ENCODE results near the gene VIPR2. TPM values are rescaled to one million over a fixed set of nuclear protein-coding genes. Genes with fewer than 3 reads are reported as not detected.
A peak's percentile ranks its signal among the peaks of the same experiment; 100 is the strongest.

VIPR2 gene
- total RNA-seq, 1 donor from 2014 or later: 15.2 TPM

DNA sequence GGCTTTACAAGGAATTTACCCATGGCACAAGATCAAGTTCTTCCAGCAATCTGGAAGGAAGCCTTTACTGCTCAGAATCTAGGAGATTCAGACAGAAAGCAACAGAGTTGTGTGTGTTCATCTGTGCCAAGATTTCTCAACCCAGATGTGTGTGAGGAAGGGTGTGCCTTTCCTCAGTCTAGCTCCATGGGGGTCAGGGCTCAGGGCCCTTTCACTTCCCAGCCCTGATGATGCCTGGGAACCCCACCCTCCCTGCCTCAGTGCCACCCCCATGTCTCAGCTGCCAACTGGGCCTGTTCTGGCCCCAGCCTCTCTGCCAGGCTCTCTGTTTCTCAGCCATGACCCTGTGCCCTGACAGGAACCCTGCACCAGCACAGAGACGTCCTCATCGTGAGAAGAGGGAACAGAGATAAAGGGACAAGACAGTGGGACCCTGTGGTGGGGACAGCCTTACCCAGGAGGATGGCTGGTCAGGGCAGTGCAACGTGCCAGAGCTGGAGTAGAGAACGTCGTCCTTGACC lies 102.0 kb downstream of the VIPR2 start:
- DNase-seq (no peak), ATAC-seq (ENCODE audit: poor library complexity) (peak; percentile 85)
- intact Hi-C loops (cut with DNase I): loop anchor here (10.0 kb wide), 1 partner anchor 102 kb away; the partner anchor contains the start of gene VIPR2

DNA sequence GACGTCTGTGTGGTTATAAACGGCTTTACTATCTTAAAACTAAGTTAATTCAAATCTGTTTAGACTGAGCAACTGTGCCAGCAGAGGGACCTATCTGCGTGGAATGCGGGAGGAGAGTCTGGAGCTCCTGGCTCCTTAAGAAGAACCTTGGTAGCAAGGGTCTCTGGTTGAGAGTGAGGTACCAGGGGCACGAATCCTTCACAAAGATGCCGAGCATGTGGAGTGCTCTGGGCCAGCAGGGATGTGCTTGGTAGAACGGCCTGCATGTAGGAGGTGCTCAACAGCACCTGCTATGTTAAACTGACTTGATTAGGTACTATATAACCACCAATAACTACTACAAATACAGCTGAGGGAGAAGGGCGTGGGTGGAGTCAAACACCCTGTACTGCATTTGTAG lies 102.6 kb downstream of the VIPR2 start:
- DNase-seq: no peak
- intact Hi-C loops (cut with DNase I): loop anchor here (10.0 kb wide), 1 partner anchor 103 kb away; the partner anchor contains the start of gene VIPR2
- no peak for ATAC-seq (ENCODE audit: poor library complexity)

DNA sequence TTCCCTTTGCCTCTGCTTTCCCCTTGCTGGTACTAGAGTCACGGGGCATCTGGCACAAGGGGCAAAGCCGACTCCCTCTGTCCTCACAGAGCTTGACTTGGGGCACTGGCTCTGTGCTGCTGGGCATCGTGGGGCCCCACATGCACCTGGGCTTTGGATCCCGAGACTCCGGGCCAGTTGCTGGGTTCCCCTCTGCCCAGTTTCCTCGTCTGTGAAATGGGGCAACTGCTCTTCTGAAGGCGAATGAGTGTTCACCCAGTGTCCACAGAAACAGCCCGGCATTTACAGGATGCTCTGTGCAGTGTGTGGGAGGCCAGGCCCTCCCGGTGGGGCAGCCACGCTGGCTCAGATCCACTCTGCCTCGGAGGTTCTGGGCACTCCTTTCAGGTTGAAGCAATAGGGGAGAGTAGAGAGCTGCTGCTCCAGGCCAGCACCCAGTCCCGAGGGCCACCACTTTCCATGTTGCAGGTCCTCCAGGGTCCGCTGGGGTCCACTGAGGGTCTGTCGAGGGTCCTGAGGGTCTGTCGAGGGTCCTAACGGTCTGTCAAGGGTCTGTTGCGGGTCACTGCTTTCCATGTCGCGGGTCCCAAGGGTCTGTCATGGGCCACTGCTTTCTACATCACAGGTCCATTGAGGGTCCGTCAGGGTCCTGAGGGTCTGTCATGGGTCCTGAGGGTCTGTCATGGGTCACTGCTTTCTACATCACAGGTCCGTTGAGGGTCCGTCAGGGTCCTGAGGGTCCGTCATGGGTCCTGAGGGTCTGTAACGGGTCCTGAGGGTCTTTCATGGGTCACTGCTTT lies 103.6 kb downstream of the VIPR2 start:
- ATAC-seq (ENCODE audit: poor library complexity) (no peak), DNase-seq (no peak)
- intact Hi-C loops (cut with DNase I): loop anchor here (10.0 kb wide), 1 partner anchor 104 kb away; the partner anchor contains the start of gene VIPR2

DNA sequence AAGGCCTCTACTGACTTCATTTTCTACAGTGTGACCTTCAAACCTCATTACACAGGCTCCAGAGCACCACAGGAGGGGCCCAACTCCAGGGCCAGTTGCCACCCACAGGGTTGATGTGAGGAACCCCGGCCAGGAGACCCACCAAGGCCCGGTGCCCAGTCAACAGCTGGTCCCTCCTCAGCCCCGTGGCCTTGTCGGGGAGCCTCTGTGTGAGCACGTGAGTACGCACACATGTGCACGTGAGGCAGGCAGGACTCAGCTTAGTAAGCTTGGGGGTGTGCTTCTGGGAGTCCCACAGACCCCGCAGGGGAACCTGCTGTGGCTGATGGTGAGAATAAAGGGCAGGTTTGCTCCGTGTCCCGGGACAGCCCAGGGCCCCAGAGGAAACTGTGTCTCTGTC lies 104.5 kb downstream of the VIPR2 start:
- intact Hi-C loops (cut with DNase I): loop anchor here (10.0 kb wide), 1 partner anchor 105 kb away; the partner anchor contains the start of gene VIPR2
- ATAC-seq (ENCODE audit: poor library complexity) (no peak), DNase-seq (no peak)

DNA sequence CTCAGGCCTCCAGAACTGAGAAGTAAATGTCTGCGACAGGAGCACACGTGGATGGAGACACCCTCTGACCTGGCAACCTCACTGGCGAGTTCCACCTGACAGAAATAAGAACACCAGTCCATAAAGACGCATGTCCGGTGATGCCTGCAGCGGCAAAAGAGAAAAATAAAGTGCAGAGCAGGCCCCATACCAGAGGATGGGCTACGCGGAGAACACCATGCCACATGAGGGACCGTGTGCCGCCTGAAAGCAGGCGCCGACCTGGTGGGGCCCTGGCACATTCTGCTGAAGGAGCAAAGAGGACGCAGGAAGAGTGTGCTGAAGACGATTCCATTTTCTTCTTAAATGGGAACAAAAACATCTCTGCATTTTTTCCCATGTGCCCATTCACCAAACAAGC lies 105.0 kb downstream of the VIPR2 start:
- no peak for DNase-seq
- no peak for ATAC-seq (ENCODE audit: poor library complexity)
- intact Hi-C loops (cut with DNase I): loop anchor here (10.0 kb wide), 1 partner anchor 105 kb away; the partner anchor contains the start of gene VIPR2

DNA sequence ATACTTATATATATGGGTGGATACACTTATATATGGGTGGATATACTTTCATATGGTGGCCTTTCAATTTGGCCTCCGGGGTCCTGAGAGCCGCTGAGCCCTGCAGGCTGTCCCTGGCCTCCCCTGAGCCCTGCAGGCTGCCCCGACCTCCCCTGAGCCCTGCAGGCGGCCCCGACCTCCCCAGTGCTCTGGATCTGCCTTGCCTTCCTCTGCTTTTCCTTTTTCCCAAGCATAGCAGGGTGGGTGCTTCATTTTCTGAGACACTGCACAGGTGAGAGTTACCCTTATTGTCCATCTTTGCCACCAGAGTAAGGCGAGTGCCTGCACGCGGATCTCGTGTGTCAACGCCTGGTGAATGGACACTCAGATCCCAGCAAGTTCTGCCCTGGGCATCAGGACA lies 106.6 kb downstream of the VIPR2 start:
- intact Hi-C loops (cut with DNase I): no loop called here
- DNase-seq (no peak), ATAC-seq (ENCODE audit: poor library complexity) (no peak)

GRCh38 chr7:159036916-159037605 lies 107.6 kb downstream of the VIPR2 start:
- no peak for DNase-seq
- no peak for ATAC-seq (ENCODE audit: poor library complexity)

DNA sequence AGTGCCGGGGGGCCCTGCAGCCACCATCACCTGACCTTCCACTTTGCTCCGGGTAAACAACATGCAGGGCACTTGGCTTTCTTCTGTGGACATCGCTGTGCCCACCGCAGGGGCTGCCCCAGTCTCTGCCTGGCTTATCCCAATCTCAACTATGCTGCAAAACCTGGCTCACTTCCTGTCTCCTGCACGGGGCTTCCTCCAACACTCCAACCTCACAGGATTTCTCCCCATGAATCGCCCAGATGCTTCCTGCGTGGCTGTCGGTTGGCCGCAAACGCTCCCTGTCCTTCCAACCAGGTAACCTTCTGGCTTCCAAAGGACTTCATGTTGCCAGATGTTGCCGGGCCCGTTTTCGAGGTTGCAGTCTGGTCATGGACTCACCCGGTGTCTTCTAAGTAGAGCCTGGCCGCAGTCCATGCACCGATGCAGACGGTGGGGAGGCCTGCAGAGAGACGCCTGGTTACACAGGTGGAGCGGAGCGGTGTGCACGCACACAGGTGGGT lies 109.0 kb downstream of the VIPR2 start:
- no peak for ATAC-seq (ENCODE audit: poor library complexity)
- intact Hi-C loops (cut with DNase I): no loop called here
- no peak for DNase-seq

More at GRCh38 chr7:159036916-159037605, 107.6 kb downstream of the VIPR2 start:
- intact Hi-C loops (cut with DNase I): no loop called here

- ATAC-seq (ENCODE audit: poor library complexity) (no peak), DNase-seq (no peak)
- intact Hi-C loops (cut with DNase I): no loop called here
Observed at GRCh38 chr7:159034988-159035387, 109.7 kb downstream of the VIPR2 start.

GRCh38 chr7:159034394-159034793 lies 110.3 kb downstream of the VIPR2 start:
- DNase-seq (no peak), ATAC-seq (ENCODE audit: poor library complexity) (no peak)
- intact Hi-C loops (cut with DNase I): no loop called here

DNA sequence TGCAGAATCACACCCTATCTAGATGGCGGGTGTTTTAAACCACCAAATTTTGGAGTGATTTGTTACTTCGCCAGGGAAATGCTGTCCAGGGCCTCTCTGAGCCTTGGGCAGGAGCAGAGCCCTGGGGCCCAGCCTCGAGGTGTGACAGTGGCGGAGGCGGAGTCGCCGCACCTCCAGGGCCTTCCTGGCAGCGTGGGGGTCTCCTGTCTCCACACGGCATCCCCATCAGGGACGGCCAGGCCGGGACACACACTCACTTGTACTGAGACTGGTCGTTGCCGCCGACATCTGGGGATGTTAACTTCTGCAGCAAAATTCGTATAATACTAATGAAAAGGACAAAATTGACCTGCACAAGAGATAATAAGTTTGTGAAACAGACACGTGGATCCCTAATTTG lies 110.7 kb downstream of the VIPR2 start:
- DNase-seq: no peak
- ATAC-seq (ENCODE audit: poor library complexity): no peak
- intact Hi-C loops (cut with DNase I): no loop called here

GRCh38 chr7:159033473-159033825 lies 111.2 kb downstream of the VIPR2 start:
- intact Hi-C loops (cut with DNase I): no loop called here
- DNase-seq (no peak), ATAC-seq (ENCODE audit: poor library complexity) (no peak)

DNA sequence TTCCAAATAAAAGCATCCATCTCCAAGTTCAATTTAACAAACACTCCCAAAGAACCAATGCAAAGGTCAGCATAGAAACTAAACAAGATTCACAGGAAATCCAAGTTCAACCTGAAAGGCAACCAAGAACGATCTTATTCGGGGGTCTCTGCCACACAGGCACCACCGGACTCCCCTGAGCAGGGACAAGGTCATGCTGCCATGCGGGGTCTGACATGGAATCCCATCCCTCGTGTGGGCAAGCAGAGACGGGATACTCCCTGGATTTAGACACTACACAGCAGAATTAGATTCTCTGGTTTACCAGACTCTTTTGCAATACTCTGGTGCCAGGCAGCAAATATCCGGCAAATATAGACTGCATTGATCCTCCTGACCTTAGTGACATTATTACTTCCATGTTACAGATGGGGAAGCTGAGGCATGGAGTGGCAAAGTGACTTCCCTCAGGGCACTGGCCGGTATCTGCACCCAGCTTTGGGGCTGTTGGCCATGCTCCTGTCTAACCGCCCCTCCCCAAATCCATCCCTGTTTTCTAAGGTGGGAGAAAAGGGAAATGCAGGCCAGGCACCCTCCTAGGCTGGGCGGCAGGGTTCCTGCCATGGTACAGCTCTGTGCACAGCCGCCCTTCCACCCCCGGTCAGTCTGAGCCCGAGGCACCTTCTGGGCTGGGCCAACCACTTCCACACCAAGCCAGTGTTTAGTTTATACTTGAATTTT lies 111.8 kb downstream of the VIPR2 start:
- intact Hi-C loops (cut with DNase I): no loop called here
- DNase-seq: peak; percentile 35
- ATAC-seq (ENCODE audit: poor library complexity): no peak

GRCh38 chr7:159032322-159032721 lies 112.3 kb downstream of the VIPR2 start:
- intact Hi-C loops (cut with DNase I): no loop called here
- no peak for ATAC-seq (ENCODE audit: poor library complexity)

DNA sequence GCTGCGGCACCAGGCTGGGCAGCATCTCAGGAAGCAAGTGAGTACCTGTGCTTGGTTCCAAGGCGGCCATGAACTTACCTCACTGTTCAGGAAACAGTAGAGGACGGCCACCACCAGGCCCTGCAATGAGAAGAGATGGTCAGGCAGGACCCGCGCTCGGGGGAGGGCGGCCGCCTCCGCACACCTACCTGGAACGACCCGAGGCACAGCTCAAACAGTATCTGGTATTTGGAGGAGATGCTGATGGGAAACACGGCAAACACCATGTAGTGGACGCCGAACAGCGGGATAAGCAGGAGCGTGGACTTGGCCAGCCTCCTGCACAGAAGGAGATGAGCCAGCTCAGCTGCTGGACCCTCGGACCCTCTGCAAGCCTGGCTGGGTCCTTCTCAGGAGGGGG lies 112.9 kb downstream of the VIPR2 start:
- intact Hi-C loops (cut with DNase I): no loop called here
- ATAC-seq (ENCODE audit: poor library complexity) (no peak), DNase-seq (no peak)

More at GRCh38 chr7:159032322-159032721, 112.3 kb downstream of the VIPR2 start:
- DNase-seq: peak; percentile 50

GRCh38 chr7:159031135-159031701 lies 113.4 kb downstream of the VIPR2 start:
- intact Hi-C loops (cut with DNase I): no loop called here
- DNase-seq: peak; percentile 80
- peak; percentile 67 for ATAC-seq (ENCODE audit: poor library complexity)

DNA sequence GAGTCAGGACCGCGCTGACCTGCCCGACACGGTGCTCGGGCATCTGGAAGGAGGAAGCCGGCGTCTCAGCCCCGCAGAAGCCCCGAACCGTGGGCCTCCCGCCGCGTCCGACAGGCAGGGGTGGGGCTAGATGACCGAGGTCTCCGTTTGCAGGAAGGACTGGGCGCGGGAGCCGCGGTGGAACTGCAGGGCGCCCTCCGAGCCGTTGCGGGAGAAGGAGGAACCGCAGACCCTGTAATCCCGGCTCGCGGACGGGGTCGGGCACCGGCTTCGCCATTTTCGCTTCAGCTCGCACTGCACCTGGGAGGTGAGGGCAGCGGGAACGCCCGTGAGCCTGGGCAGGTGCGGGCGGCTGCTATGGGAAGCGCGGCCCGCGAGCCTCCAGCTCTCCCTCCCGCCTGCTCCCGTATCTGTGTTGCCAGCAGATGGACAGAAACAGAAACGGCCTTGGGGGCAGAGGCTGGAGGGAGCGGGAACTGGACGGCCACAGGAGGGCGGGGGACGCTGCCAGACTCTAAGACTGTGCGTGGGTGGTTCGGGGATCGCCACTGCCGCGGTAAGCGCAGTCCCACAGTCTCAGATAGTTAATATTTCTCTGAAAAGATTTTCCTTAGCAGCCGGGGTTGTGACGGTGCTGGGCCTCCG lies 114.1 kb downstream of the VIPR2 start:
- ATAC-seq (ENCODE audit: poor library complexity) (peak; percentile 76), DNase-seq (peak; percentile 72)
- intact Hi-C loops (cut with DNase I): no loop called here
